ENCODE data around the gene JKAMP. TPM values are rescaled to one million over a fixed set of nuclear protein-coding genes. Genes with fewer than 3 reads are reported as not detected.
A peak's percentile ranks its signal among the peaks of the same experiment; 100 is the strongest.

JKAMP gene
- total RNA-seq, 6 donors from 2014 or later = 34.2 to 59.7 (median 44.0) TPM

GRCh38 chr14:59481871-59482540 lies 2.3 kb upstream of the JKAMP start:
- WGBS, 2 donors = 50 to 72% methylated on average over 2 of the region's 2 CpGs
- H3K36me3 ChIP-seq = peaks cover 0 to 14% (median 0%) of the 10 kb centered on the region in 4 donors
- H3K4me1 ChIP-seq = peaks cover 31 to 42% (median 37%) of the 10 kb centered on the region in 4 donors
- ATAC-seq (ENCODE audit: low FRiP score in 2 of 2) (no peak), DNase-seq (no peak)
- TF ChIP-seq CTCF (IDR thresholded peaks at IDR 0.05) (no peak), POLR2A (IDR thresholded peaks at IDR 0.05) (no peak), EP300 (IDR thresholded peaks at IDR 0.05) (peak in 1 of 4 donors; percentile 12), POLR2AphosphoS5 (IDR thresholded peaks at IDR 0.05) (no peak)
- H3K27me3 ChIP-seq = no peaks in the 10 kb centered on the region
- H3K4me3 ChIP-seq = peak overlapping the region in 1 of 4 donors; percentile 91
- no peaks in the 10 kb centered on the region for H3K9me3 ChIP-seq
- peak overlapping the region in 3 of 4 donors; percentile 36 to 95 (median 94) for H3K27ac ChIP-seq

GRCh38 chr14:59482541-59483331 lies 1.6 kb upstream of the JKAMP start:
- peak overlapping the region in 3 of 4 donors; percentile 36 to 95 (median 94) for H3K27ac ChIP-seq
- H3K27me3 ChIP-seq = no peaks in the 10 kb centered on the region
- peak overlapping the region in 3 of 4 donors; percentile 91 to 98 (median 96) for H3K4me3 ChIP-seq
- peaks cover 0 to 15% (median 0%) of the 10 kb centered on the region in 4 donors for H3K36me3 ChIP-seq
- no peaks in the 10 kb centered on the region for H3K9me3 ChIP-seq
- 48 to 49% methylated on average over 6 of the region's 6 CpGs for WGBS, 2 donors
- DNase-seq (peak in 1 of 2 donors; percentile 25), ATAC-seq (ENCODE audit: low FRiP score in 2 of 2) (no peak)
- peaks cover 31 to 42% (median 37%) of the 10 kb centered on the region in 4 donors for H3K4me1 ChIP-seq
- TF ChIP-seq POLR2A (IDR thresholded peaks at IDR 0.05) = no peak
- TF ChIP-seq CTCF (IDR thresholded peaks at IDR 0.05) = no peak
- TF ChIP-seq EP300 (IDR thresholded peaks at IDR 0.05) = no peak
- TF ChIP-seq POLR2AphosphoS5 (IDR thresholded peaks at IDR 0.05) = no peak

GRCh38 chr14:59483363-59483762 lies 954 bp upstream of the JKAMP start:
- Histone ChIP-seq H3K4me3 (peak overlapping the region; percentile 91 to 98 (median 97)), H3K36me3 (peaks cover 0 to 14% (median 0%) of the 10 kb centered on the region in 4 donors), H3K4me1 (peaks cover 31 to 42% (median 37%) of the 10 kb centered on the region in 4 donors), H3K27ac (peak overlapping the region; percentile 88 to 95 (median 94)), H3K27me3 (no peaks in the 10 kb centered on the region), H3K9me3 (no peaks in the 10 kb centered on the region)
- DNase-seq (no peak), ATAC-seq (ENCODE audit: low FRiP score in 2 of 2) (peak in 1 of 2 donors; percentile 21)
- 4 to 12% methylated on average over 11 to 16 of the region's 16 CpGs for WGBS, 2 donors
- TF ChIP-seq EP300 (IDR thresholded peaks at IDR 0.05) = no peak
- no peak for TF ChIP-seq CTCF (IDR thresholded peaks at IDR 0.05)
- TF ChIP-seq POLR2AphosphoS5 (IDR thresholded peaks at IDR 0.05) = no peak
- TF ChIP-seq POLR2A (IDR thresholded peaks at IDR 0.05) = no peak

GRCh38 chr14:59484639-59485175 lies 390 bp downstream of the JKAMP start:
- Histone ChIP-seq H3K27ac (peak overlapping the region; percentile 88 to 95 (median 94)), H3K4me1 (peaks cover 34 to 42% (median 38%) of the 10 kb centered on the region in 4 donors), H3K36me3 (peaks cover 0 to 18% (median 3%) of the 10 kb centered on the region in 4 donors), H3K4me3 (peak overlapping the region; percentile 91 to 98 (median 97)), H3K27me3 (no peaks in the 10 kb centered on the region), H3K9me3 (no peaks in the 10 kb centered on the region)
- WGBS, 2 donors = 0% methylated on average over 15 to 32 of the region's 32 CpGs
- ATAC-seq (ENCODE audit: low FRiP score in 2 of 2) (peak; percentile 73 to 78), DNase-seq (no peak)
- TF ChIP-seq CTCF (IDR thresholded peaks at IDR 0.05) (no peak), POLR2A (IDR thresholded peaks at IDR 0.05) (no peak), POLR2AphosphoS5 (IDR thresholded peaks at IDR 0.05) (no peak), EP300 (IDR thresholded peaks at IDR 0.05) (no peak)

Data from upper lobe of left lung (tissue), 6 donors.